Purkinje cell (primary cell): ENCODE measurements around the gene TIPRL. TPM values are rescaled to one million over a fixed set of nuclear protein-coding genes. Genes with fewer than 3 reads are reported as not detected.

ENCODE experiments used
- polyA plus RNA-seq: library from polyadenylated mRNA; unstranded; fragments of >200 nt; fragmentation: Nextera tagmentation; gene quantifications from 2 replicates; pipeline ENCODE4 v1.2.1, GENCODE V29; 2014

TIPRL gene
- polyA plus RNA-seq: 46.3 and 55.9 TPM in 2 replicates

DNA sequence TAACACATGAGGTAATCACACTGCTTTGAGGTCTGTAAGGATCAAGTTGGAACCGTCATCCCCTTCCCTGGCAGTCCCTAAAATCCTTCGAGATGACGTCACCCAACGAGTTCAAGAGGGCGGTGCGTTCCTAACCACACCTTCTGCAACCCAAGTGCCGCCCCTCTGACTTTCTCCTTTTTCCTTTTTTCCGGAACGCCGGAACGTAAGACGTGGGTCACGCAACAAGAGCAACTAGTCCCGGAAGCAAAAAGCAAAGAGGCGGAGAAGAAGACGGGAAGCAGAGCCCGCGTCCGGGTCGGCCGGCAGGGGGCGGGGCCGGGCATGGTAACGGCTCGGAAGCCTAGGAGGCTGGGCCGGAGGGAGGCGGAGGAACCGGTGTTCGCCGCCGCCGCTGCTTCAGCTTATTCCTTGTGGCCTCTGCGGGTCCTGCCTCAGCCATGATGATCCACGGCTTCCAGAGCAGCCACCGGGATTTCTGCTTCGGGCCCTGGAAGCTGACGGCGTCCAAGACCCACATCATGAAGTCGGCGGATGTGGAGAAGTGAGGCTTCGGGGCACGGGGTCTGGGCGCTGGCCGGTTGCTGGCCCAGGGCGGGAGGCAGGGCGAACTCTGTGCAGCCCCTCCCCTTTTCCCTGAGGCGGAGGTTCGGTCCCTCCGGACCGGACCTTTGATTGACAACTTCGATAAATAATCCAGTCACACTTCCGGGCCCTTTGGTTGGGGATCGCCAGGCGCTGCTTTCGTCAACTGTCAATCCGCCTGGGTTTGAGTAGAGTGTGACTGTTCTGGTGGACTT is at the start of gene TIPRL:
Gene TIPRL (plus strand): TSS at position 325 of the 800 bp plus-strand sequence. CDS start 116 bp downstream, at position 441.

DNA sequence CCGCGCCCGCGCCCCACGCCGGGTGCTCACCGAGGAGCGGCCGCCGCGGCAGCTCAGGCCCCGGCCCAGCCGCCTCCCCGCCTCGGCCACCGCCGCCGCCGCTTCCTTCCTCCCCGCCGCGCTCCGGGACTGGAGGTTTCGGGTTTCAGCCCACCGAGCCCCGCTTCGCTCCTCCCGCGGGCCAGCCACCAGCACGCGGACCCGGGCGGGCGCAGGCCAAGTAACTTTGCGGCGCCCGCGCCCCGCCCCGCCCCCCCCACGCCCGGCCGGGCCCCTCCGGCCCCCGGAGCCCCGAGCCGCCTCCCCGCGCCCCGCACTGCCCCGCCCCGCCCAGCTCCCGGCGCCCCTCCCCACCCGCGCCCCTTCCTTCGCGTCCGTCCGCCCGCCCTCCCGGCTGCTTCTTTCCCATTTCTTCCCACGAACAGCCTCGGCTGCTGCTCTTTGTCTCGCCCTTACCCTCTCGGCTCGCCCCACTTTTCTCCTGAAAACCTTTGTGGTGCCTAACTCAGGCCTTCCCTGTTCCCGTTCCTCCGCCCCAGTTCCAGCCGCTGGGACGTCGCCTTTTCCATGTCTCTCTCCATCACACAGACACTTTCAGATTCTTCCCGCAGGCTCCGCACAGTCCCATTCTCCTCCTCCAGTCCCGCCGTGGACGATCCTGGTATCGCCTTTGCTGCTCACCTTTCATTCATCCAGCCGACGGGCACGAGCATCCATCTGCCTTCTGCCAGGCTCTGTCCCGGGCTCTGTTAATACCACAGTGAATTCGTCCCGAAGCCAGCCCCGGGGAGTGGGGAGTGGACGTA is 41.9 kb upstream of the TIPRL start, which contains the start of gene GPR161:
Gene GPR161 (minus strand): TSS at position 222 of the 806 bp plus-strand sequence. CDS start 32,080 bp downstream, outside the sequence.

DNA sequence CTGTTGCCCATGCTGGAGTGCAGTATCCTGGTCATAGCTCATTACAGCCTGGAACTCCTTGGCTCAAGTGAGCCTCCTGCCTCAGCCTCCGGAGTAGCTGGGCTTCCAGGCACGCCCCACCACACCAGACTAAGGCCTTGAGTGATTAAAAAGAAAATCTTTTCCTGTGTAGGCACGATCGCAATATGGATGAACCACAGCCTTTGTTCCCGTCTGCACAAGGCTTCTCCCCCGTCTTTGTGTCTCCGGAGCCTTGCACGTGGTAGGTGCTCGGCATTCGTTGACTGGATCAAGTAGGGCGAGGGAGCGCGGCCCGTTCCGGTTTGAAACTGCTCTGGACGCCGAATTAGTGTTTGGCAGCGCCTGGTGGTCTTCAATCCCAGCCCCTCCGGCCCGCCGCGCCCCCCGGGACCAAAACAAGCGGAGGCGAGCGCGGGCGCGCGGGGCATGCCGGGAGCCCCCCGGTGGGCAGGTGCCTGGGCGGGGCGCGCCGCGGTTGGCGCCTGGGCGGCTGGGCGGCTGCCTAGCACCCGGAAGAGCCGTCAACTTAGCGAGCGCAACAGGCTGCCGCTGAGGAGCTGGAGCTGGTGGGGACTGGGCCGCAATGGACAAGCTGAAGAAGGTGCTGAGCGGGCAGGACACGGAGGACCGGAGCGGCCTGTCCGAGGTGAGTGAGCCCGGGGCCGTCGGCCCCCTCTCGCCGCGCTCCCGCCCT is 46.9 kb downstream of the TIPRL start, which contains the start of gene SFT2D2:
Gene SFT2D2 (plus strand): TSS at position 529 of the 715 bp plus-strand sequence. CDS start 76 bp downstream, at position 605.

Other genes starting within 250 kb of the TIPRL start
- 89.0 and 93.3 TPM in 2 replicates for gene DCAF6, start 242.3 kb upstream of the TIPRL start, polyA plus RNA-seq
- gene MPC2, start 241.9 kb upstream of the TIPRL start, polyA plus RNA-seq: 221 and 265 TPM in 2 replicates
- gene GPR161, start 42.0 kb upstream of the TIPRL start, polyA plus RNA-seq: 1.8 and 2.0 TPM in 2 replicates
- 0.40 and 0.59 TPM in 2 replicates for gene SFT2D2, start 47.0 kb downstream of the TIPRL start, polyA plus RNA-seq
- gene TBX19, start 101.9 kb downstream of the TIPRL start, polyA plus RNA-seq: not detected in 2 replicates